NCI-H1694 (cell line): ENCODE data around the gene TACR2.

ENCODE experiments used
- DNase-seq: peaks from one replicate; lab custom pipeline; 2025; lab: John Stamatoyannopoulos, UW

The TACR2 gene

GRCh38 chr10:69403066-69403465, 13.7 kb downstream of the TACR2 start:
- DNase-seq, result no peak

DNA sequence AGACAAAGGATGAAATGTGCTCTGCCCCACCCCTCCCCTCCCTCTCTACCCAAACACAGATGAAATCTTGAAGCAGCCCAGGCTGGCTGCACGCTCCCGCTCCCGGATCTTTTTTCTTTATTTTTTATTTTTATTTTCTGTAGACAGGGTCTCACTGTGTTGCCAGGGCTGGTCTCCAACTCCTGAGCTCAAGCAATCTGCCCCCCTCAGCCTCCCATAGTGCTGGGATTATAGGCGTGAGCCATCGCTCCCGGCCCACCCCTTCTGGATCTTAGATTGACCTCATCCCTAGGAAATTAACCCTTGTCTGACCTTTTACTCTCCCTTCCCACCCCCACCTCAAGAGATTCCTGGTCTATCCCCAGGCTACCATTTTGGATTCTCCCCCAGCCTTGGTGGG, 14.3 kb downstream of the TACR2 start:
- no peak for DNase-seq

DNA sequence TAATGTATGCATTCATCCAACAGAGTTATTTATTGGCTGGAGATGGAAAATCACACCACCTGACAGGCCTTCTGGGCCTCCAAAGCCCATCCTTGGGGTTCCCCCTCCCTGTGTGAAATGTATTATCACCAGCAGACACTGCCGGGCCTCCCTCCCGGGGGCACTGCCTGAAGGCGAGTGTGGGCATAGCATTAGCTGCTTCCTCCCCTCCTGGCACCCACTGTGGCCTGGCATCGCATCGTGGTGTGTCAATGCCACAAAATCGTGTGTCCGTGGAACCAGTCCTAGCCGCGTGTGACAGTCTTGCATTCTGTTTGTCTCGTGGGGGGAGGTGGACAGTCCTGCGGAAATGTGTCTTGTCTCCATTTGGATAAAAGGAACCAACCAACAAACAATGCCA, 15.3 kb downstream of the TACR2 start:
- DNase-seq, result no peak

DNA sequence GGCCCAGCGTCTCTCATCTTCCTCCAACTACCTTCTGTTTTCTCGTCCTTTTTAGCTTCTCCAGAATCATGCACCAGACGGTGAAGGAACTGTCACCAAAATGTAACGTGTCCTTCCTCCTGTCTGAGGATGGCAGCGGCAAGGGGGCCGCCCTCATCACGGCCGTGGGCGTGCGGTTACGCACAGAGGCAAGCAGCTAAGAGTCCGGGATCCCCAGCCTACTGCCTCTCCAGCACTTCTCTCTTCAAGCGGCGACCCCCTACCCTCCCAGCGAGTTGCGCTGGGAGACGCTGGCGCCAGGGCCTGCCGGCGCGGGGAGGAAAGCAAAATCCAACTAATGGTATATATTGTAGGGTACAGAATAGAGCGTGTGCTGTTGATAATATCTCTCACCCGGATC, 15.8 kb downstream of the TACR2 start:
- DNase-seq, result no peak

GRCh38 chr10:69398466-69398865, 18.3 kb downstream of the TACR2 start:
- no peak for DNase-seq

- no peak for DNase-seq
Measured at GRCh38 chr10:69397972-69398371, 18.7 kb downstream of the TACR2 start.

DNA sequence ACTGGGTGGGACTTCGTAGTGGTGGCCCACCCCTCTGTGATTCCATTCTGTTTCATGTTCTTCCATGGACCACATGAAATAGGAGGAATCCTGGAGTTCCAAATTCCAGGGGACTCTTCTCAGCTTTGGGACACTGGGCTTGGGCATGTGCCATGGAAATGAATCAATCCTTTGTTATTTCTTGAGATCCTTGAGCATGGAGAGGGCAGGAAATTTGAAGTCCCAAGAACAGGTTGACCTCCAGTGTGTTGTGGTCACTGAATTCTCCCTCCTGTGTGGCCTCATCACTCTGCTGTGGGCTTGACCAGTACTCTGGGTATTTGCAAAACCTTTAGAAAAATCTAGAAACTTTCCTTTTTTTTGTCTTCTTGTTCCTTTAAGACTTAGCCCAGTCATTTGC, 22.7 kb downstream of the TACR2 start:
- no peak for DNase-seq

DNA sequence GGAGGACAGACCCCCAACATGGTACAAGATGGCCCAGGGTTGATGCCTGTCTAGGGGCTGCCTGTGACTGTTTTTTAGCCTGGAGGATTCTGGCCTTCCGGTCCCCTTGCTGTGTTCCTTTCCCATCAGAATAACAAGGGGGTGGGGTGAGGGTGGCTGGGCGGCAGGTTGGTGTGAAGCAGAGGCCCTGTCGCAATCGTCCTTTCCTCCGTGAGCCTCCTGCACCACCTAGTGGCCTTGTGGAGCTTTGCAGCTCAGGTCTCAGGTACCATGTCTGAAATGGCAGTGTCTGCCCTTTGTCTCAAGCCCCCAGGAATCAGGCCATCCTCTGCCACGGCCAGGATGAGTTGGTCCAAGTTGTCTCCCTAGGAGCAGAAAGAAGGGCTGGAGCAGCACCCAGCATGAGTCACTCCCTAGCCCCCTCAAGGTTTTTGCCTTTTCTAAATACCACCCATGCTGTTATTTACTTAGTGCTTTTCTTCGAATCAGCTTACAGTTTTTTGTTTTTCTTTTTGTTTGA, 24.2 kb downstream of the TACR2 start:
- peak; percentile 84 for DNase-seq

GRCh38 chr10:69391158-69391557, 25.6 kb downstream of the TACR2 start:
- no peak for DNase-seq

DNA sequence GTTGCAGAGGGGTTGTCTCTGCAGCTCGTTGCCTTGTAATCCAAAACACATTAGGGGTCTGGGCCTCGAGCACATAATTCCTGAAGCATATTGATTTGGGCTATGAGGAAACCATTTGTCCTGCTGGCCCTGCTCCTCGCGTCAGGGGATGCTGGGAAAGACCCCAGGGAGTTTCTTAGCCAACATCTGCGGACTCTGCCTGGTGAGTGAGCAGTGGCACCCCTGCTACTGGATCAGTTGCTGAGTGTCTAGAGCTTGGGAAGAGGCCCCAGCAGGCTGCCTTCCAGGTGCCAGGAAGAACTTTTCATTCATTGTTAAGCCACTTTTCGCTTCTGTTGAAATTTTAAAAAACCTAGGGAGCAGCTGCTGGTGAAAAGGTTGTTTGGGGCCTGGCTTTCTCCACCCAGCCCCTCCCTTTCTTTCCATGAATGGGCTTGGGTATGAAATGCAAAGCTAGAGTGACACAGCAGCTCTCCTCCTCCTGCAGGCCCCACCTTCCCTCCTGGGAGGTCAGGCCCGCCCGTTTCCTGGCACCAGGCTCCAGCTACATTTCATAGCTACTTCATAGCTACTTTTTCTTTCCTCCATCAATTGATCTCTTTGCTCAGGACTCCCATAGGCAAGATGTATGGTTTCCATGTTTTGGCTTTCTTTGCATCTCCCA, 26.8 kb downstream of the TACR2 start:
- no peak for DNase-seq

GRCh38 chr10:69388488-69388887, 28.2 kb downstream of the TACR2 start:
- DNase-seq, result no peak

GRCh38 chr10:69387500-69387899, 29.2 kb downstream of the TACR2 start:
- no peak for DNase-seq

DNA sequence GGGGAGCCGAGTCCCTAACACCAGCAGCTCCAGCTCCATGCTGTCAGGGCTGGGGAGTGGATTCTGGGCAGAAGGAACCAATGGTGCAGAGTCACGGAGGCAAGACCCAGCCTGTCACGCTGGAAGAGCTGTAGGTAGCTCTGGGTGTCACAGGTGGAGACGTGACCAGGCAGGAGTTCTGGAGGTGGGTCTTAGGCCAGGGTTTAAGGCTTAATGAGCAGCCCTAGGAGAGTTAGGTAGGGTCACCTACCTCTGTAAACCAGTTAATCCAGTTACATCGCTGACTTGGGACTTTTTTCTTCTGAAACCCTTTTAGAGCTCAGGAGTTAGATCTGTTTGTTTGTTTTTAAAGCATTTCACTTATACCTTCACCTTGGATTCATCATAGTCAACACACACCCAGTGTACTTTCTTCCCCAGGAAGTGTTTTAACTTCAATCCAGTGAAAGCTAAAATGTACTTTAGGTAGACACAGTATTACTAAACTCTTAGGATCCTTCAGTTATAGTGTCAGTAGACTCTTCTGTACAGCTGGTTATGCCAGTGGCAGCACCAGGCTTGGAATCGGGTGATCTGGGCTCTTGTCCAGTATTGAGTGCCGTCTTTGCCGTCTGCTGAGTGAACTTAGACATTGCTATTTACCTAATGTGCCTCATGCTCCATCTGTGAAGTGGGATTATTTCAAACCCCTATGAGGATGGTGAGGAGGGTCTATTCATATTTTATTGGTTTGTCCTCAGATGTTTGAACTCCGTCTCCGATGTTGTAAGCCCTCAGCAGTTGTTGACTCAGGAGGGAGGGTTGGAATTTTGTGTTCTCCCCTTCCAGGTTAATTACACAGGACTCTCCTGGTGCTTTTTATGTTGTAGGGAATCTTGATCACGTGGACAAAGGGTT, 31.0 kb downstream of the TACR2 start:
- DNase-seq, result no peak

- no peak for DNase-seq
Measured at GRCh38 chr10:69384320-69384719, 32.4 kb downstream of the TACR2 start.

DNA sequence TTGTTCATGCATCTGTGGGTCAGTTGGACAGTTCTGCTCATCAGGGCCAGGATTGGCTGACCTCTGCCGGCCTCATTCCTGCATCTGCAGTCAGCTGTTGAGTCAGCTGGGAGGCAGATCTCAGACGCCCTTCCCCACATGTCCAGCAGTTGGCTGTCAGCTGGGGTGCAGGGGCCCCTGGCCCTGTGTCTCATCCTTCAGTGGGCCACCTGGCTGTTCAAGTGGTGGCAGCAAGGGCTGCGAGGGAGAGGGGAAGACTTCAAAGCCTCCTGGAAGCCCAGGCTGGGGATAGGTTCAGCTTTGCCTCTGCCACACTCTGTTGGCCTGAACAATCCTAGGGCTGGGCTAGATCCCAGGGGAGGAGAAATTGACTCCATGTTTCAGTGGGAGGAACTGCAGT, 33.2 kb downstream of the TACR2 start:
- no peak for DNase-seq

DNA sequence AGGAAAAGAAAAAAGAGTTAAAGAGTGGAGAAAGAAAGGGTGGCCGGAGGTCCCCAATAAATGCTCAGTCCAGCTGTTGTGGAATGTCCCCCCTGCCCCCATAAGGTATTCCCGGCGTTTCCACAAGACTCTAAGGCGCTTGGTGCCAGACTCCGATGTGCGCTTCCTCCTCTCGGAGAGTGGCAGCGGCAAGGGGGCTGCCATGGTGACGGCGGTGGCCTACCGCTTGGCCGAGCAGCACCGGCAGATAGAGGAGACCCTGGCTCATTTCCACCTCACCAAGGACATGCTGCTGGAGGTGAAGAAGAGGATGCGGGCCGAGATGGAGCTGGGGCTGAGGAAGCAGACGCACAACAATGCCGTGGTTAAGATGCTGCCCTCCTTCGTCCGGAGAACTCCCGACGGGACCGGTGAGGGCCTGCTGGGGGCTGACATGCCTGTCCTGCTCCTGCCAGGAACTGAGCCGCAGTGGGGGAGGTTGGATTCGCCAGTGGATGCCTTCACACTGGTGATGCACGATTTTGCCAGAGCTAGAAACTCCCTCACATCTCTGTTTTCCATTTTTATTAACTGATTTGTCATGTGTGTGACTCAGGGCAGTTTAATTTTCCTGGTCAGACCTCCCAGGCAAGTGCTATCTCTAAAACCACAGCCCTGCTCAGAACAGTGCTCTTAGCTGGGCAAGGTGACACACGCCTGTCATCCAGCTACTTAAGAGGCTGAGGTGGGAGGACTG, 34.2 kb downstream of the TACR2 start:
- no peak for DNase-seq

- no peak for DNase-seq
Measured at GRCh38 chr10:69379800-69380199, 36.9 kb downstream of the TACR2 start.

GRCh38 chr10:69377933-69378332, 38.8 kb downstream of the TACR2 start:
- DNase-seq, result no peak

GRCh38 chr10:69377191-69377590, 39.5 kb downstream of the TACR2 start:
- no peak for DNase-seq

DNA sequence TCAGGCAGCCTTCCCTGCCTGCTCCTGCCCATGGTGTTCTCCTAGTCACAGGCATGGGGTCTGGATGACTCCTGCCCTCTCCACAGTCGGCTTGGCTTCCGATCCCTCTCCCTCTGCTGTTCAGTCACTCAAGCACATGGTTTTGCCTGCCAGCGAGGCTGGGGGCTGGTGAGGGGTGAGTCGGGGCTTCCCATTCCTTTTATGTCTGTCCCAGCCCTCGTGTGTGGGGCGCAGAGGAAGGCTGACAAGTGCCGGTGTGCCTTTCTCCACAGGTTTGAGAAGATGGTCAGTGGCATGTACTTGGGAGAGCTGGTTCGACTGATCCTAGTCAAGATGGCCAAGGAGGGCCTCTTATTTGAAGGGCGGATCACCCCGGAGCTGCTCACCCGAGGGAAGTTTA, 40.1 kb downstream of the TACR2 start:
- DNase-seq, result no peak

DNA sequence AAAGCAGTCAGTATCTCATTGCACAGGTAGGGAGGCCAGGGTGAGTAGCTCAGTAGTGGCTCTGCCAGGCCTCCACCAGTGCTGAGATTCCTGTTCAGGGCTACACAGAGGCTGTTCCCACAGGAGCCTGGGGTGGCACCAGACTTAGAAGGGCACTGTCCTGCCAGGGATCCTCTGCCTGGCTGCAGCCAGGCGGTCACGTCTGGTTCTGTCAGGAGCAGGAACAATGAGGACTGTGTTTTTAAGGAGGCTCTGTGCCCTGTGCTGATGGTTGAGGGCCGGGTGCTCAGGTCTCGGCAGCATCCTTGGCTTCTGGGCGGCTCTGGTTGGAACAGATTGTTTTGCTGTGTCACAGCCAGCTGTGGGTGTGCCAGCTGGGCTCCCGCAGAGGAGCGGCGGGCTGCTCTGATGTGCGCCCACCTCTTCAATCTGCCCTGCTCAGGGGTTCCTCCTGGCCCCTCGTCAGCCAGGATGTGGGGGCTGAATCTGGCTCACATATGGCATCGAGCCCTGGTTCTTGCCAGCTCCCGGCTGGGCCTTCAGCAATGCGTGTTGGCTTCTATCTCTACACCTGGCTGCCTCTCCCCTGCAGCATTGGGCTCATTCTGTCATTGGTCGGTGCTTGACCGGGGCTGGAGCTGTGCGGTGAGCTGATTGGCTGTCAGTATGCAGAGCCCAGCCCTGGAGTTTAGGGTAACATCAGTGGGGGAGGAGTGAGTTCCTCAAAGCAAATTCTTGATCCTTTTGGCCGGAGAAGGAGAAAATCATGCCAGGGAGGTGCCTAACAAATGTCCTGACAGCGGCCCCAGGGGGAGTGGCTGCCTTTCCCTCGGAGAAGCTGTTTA, 41.2 kb downstream of the TACR2 start:
- DNase-seq, result peak; percentile 86

GRCh38 chr10:69374931-69375306, 41.8 kb downstream of the TACR2 start:
- no peak for DNase-seq
